ENCODE measurements around the gene SKAP1.

GRCh38 chr17:48444516-48445247 lies 14.7 kb upstream of the SKAP1 start:
- TF ChIP-seq CTCF (IDR thresholded peaks at IDR 0.05) (no peak), POLR2AphosphoS5 (IDR thresholded peaks at IDR 0.05) (no peak), POLR2A (IDR thresholded peaks at IDR 0.05) (no peak), EP300 (IDR thresholded peaks at IDR 0.05) (no peak)

Data from upper lobe of left lung (tissue), 4 donors.